ENCODE measurements around the gene NPHS1.

The NPHS1 gene

DNA sequence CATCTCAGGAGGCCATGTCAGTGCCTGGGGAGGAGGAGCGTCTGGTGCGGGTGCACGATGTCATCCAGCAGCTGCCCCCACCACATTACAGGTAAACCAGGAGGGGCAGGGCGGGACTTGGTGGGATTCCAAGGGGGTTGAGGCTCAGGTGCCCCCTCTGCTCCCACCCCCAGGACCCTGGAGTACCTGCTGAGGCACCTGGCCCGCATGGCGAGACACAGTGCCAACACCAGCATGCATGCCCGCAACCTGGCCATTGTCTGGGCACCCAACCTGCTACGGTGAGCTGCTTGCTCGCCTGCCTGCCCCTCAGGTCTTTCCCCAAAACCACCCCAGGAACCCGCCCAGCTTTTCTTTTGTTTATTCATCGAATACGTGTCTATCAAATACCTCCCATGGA, 69.7 kb downstream of the NPHS1 start:
- DNase-seq (ENCODE audit: low read depth) = no peak
- H3K4me3 ChIP-seq (ENCODE audit: low read depth, low read length) = no peak overlapping the region
- TF ChIP-seq, protein P1, sequence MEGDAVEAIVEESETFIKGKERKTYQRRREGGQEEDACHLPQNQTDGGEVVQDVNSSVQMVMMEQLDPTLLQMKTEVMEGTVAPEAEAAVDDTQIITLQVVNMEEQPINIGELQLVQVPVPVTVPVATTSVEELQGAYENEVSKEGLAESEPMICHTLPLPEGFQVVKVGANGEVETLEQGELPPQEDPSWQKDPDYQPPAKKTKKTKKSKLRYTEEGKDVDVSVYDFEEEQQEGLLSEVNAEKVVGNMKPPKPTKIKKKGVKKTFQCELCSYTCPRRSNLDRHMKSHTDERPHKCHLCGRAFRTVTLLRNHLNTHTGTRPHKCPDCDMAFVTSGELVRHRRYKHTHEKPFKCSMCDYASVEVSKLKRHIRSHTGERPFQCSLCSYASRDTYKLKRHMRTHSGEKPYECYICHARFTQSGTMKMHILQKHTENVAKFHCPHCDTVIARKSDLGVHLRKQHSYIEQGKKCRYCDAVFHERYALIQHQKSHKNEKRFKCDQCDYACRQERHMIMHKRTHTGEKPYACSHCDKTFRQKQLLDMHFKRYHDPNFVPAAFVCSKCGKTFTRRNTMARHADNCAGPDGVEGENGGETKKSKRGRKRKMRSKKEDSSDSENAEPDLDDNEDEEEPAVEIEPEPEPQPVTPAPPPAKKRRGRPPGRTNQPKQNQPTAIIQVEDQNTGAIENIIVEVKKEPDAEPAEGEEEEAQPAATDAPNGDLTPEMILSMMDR (IDR thresholded peaks at IDR 0.05; ENCODE audit: insufficient read depth, low read depth, low read length, missing control alignments) = no peak

DNA sequence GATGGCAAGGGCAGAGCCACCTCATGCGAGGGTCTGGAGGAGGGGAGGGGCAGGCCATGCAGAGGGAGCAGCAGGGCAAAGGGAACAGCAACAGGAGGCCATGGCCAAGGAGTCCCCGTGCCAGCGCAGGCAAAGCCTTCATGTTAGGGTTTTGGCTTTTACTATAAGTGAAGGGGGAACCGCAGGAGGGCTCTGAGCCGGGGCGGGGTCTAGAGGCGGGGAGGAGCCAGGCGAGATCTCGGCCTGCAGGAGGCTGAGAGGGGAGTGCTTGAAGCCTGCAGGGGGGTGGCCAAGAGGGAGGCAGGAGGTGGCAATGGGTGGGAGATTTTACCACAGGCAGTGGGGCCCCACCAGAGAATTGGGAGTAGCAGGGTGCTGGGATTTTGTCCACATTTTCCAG, 70.7 kb downstream of the NPHS1 start:
- DNase-seq (ENCODE audit: low read depth) = no peak
- TF ChIP-seq, protein P1 (IDR thresholded peaks at IDR 0.05; ENCODE audit: insufficient read depth, low read depth, low read length, missing control alignments) = no peak
- no peak overlapping the region for H3K4me3 ChIP-seq (ENCODE audit: low read depth, low read length)

DNA sequence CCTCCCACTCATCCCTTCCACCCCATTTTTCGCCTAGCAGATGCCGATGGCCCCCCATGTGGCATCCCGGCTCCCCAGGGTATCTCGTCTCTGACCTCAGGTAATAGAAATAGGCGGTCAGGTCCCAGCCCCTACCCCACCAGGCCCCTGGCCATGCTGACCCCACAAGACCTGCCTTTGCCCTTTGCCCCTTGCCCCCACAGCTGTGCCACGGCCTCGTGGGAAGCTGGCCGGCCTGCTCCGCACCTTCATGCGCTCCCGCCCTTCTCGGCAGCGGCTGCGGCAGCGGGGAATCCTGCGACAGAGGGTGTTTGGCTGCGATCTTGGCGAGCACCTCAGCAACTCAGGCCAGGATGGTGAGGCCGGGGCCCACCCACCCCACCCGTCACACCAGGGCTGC, 71.6 kb downstream of the NPHS1 start:
- TF ChIP-seq, protein P1 (IDR thresholded peaks at IDR 0.05; ENCODE audit: insufficient read depth, low read depth, low read length, missing control alignments) = no peak
- no peak overlapping the region for H3K4me3 ChIP-seq (ENCODE audit: low read depth, low read length)
- DNase-seq (ENCODE audit: low read depth) = no peak

DNA sequence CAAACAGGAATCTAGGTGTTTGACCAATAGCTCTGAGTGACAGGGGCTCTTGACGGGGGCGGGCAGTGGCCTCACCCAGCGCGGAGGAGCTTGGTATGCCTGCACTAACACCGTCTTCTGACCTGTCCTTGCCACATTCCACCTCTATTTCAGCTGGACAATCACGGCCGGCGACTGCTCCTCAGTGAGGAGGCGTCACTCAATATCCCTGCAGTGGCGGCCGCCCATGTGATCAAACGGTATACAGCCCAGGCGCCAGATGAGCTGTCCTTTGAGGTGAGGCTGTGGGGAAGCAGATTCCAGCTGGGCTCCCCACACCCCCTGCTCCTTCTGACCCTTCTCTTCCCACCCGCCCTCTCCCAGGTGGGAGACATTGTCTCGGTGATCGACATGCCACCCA, 72.2 kb downstream of the NPHS1 start:
- no peak overlapping the region for H3K4me3 ChIP-seq (ENCODE audit: low read depth, low read length)
- no peak for DNase-seq (ENCODE audit: low read depth)
- TF ChIP-seq, protein P1 (IDR thresholded peaks at IDR 0.05; ENCODE audit: insufficient read depth, low read depth, low read length, missing control alignments) = no peak

DNA sequence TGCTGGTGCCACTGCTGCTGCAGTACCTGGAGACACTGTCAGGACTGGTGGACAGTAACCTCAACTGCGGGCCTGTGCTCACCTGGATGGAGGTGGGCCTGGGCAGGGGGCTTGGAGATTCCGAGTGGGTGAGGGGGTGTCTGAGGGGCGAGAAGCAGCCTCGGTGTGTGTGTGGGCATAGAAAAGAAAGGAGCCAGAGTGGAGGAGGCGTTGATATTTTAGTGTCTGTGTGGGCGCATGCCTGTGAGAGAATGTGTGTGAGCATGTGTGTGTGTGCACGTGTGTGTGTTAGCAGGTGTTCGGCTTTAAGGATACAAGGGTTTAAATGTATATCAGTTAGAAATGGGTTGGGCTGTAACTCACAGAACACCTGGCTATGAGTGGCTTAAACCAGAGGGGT, 73.3 kb downstream of the NPHS1 start:
- TF ChIP-seq, protein P1 (IDR thresholded peaks at IDR 0.05; ENCODE audit: insufficient read depth, low read depth, low read length, missing control alignments) = no peak
- H3K4me3 ChIP-seq (ENCODE audit: low read depth, low read length) = no peak overlapping the region

DNA sequence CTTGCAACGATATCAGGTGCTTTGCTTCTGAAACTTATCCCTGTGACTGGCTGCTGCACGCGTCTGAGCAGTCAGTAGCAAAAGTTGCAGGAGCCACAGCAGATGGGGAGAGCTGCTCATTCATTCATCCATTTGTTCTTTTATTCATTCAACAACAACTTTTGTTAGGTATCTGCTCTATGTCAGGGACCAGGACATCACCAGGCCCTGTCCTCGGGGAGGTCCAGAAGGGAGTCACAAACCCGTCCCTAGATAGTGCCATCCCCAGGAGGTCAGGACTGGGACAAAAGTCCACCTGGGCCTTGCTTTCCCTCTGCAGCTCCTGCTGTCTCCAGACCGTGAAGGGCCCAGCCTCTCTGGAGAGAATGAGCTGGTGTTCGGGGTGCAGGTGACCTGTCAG, 74.3 kb downstream of the NPHS1 start:
- TF ChIP-seq, protein P1 (IDR thresholded peaks at IDR 0.05; ENCODE audit: insufficient read depth, low read depth, low read length, missing control alignments) = no peak
- DNase-seq (ENCODE audit: low read depth) = no peak

More for the DNA sequence above, 73.3 kb downstream of the NPHS1 start:
- no peak for DNase-seq (ENCODE audit: low read depth)

DNA sequence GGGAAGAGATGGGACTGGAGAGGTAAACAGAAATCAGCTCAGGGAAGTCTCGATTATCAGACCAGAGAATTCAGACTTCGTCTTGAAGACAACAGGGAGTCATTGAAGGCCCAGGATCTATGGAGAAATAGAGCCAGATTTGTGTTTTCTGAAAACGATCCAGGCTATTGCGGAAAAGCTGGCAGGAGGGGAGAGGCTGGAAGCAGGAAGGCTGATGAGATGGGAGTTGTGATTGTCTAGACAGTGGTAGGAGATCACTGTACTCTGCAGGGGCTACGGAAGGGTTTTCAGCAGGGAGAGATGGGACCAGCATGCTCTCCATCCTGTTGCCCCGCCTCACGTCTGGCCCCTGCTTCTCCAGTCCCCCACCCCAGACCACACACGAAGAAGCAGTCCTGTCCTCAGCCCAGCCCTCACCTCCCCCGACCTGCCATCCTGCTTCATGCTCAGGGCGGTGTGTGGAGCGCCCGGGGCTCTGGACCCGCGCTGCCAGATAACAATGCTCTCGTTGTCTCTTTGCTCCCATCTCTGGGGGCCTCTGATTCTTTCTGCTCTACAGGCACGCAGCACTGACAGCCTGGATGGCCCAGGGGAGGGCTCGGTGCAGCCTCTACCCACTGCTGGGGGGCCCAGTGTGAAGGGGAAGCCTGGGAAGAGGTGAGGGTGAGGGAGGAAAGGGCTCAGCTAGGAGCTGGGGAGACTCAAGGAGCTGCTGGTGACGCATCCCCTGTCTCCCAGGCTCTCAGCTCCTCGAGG, 75.0 kb downstream of the NPHS1 start:
- TF ChIP-seq, protein P1 (IDR thresholded peaks at IDR 0.05; ENCODE audit: insufficient read depth, low read depth, low read length, missing control alignments) = no peak
- DNase-seq (ENCODE audit: low read depth) = no peak

More for the DNA sequence above, 74.3 kb downstream of the NPHS1 start:
- no peak overlapping the region for H3K4me3 ChIP-seq (ENCODE audit: low read depth, low read length)

More for the DNA sequence above, 75.0 kb downstream of the NPHS1 start:
- no peak overlapping the region for H3K4me3 ChIP-seq (ENCODE audit: low read depth, low read length)
